Tibial artery (tissue), 4 donors: ENCODE measurements around the gene AUNIP.

ENCODE experiments used
- DNase-seq, 2 donors: peaks; one replicate each; pipeline ENCODE4 v3.0.0-alpha.2; 2019
- H3K27ac ChIP-seq, 2 donors: fragments of 200-600 bp; sonication (generic) in 1 of 2; 1 replicate in 1 of 2; 2 replicates in 1 of 2; pipeline ENCODE4 v1.5.1; 2018 to 2019; ENCODE audit warnings: mild to moderate bottlenecking in 1 of 2
- H3K27me3 ChIP-seq, 2 donors: fragments of 200-600 bp; sonication (generic) in 1 of 2; one replicate each; pipeline versions ENCODE4 v1.5.1 to v1.6.0; 2016 to 2019
- H3K36me3 ChIP-seq, 3 donors: fragments of 200-600 bp; sonication (generic) in 2 of 3; one replicate each; pipeline ENCODE4 v1.5.1; 2016 to 2019; ENCODE audit warnings: mild to moderate bottlenecking in 2 of 3
- H3K4me1 ChIP-seq, 4 donors: fragments of 200-600 bp; sonication (generic) in 2 of 4; 1 replicate in 3 of 4; 2 replicates in 1 of 4; pipeline ENCODE4 v1.5.1; 2016 to 2019
- H3K4me3 ChIP-seq, 2 donors: fragments of 200-600 bp; sonication (generic) in 1 of 2; 1 replicate in 1 of 2; 2 replicates in 1 of 2; pipeline ENCODE4 v1.5.1; 2018 to 2019; ENCODE audit warnings: mild to moderate bottlenecking in 2 of 2
- H3K9me3 ChIP-seq, 3 donors: fragments of 200-600 bp; sonication (generic) in 1 of 3; one replicate each; pipeline ENCODE4 v1.5.1; 2016 to 2019
- CTCF ChIP-seq, 2 experiments: fragments of 200-600 bp in 1 of 2; fragments of 450-650 bp in 1 of 2; IDR thresholded peaks; one replicate each; pipeline ENCODE4 v1.5.1; 2017 to 2019; ENCODE audit warnings: antibody characterized with exemption in 2 of 2, mild to moderate bottlenecking in 1 of 2, moderate library complexity in 1 of 2
- intact Hi-C: fragments of 100-400 bp; cut with DNase I; formaldehyde crosslinking; loops from one replicate; pipeline ENCODE4 v1.15.0; 2023; ENCODE audit warnings: low total_unique reads

AUNIP gene

DNA sequence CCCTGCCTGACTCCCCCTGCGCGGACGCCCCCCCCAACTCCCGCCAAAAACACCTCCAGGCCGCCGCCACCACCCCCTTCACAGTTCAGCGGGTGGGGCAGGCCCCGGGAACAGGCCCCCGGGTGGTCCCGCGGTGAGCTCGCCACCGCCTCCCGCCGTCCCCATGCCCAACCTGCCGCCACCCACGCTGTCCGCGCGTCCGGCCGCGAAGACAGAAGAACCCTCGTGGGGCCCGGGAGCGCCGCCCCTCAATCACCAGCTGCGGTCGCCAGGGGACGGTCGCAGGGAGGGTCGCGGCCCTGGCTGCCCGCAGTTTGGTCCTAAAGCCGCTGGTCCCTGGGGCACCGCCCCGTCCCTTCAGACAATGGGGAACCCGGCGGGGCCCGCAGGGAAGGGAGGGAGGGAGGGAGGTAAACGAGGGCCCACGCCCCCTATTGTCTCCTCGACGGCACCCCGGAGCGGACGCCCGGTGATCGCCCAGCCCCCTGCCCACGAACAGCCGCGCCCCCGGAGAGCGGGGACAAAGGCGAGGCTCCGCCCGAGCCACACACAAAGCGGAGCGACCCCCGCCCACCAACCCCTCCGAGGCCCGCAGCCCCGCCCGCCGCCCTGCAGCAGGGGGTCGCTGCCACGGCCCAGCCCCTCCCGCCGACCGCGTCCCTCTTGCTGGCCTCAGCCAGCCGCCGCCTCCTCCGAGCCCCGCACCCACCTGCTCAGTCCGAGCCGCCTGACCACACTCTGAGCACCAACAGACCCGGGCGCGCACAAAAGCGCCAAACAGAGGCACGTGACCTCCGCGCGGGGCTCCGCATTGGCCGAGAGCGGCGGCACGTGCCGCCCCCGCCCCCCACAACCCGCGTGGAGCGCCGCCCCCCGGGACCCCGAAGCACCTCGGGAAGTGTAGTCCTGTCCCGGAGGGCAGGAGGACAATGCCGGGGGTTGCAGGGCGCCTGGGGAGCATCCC is 46.7 kb upstream of the AUNIP start, which contains the start of gene STMN1:
TSS of gene STMN1 (minus strand) at position 740 of the 964 bp plus-strand sequence. CDS start 1,743 bp downstream, outside the sequence.
- Histone ChIP-seq H3K36me3 (peaks cover 0 to 10% (median 0%) of the 10 kb centered on the region in 3 donors), H3K4me3 (peak within 1 kb of the TSS; percentile 70 to 73), H3K27ac (peak within 1 kb of the TSS; percentile 82 to 83), H3K27me3 (no peaks in the 10 kb centered on the region), H3K9me3 (no peaks in the 10 kb centered on the region), H3K4me1 (peaks cover 0 to 27% (median 22%) of the 10 kb centered on the region in 4 donors)
- intact Hi-C loops = no loop called here
- TF ChIP-seq CTCF (IDR thresholded peaks at IDR 0.05) = no peak
- DNase-seq = peak; percentile 91 to 95

DNA sequence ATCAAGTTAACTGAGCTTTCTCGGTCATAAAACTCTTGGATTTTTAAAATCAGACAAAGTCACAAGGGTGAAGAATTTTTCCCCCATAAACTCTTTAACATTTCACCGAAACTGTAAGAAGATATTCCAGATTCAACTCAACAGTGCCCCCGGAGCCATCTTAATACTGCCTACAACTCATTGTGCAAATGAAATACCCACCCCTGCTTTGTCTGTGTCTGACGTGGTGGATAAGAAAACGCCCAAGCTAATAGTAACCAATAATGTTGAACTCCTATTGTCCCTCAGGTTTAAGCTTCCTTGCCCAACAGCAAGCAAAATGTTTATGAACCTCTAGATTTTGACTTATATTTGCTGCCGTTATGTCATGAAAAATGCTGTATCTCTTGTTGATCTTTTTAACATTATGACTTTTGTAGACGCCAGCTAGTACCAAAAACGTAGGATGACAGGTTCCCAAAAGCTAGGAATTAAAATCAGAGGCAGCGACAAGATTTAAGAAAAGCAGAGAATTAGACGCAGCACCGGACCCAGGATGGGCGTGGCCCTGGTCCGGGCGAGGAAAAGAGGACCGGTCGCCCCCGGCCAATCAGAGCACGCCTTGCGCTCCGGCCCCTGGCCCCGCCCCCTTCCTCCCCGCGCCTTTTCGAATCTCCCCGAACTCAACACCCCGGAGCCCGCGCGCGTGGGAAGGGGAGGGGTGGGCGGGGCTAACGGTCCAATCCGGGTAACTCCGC is 45.9 kb upstream of the AUNIP start:
- peak overlapping the region; percentile 82 to 83 for H3K27ac ChIP-seq
- H3K27me3 ChIP-seq = no peaks in the 10 kb centered on the region
- H3K36me3 ChIP-seq = peaks cover 0 to 19% (median 4%) of the 10 kb centered on the region in 3 donors
- no peaks in the 10 kb centered on the region for H3K9me3 ChIP-seq
- H3K4me3 ChIP-seq = peak overlapping the region; percentile 70 to 73
- DNase-seq = peak; percentile 94 to 96
- peak in 1 of 2 experiments; percentile 6 for TF ChIP-seq CTCF (IDR thresholded peaks at IDR 0.05)
- intact Hi-C loops = no loop called here
- peaks cover 0 to 27% (median 22%) of the 10 kb centered on the region in 4 donors for H3K4me1 ChIP-seq

DNA sequence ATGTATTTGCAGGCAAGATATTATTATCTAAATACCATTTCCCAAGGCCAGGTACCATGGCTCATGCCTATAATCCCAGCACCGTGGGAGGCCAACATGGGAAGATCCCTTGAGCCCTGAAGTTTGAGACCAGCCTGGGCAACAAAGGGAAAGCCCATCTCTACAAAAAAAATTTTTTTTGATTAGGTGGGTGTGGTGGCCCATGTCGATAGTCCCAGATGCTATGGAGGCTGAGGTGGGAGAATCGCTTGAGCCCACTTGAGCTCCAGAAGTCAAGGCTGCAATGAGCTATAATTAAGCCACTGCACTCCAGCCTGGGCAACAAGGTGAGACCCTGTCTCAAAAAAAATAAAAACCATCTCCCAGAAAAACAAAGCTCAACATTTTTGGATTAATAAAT is 44.7 kb upstream of the AUNIP start:
- DNase-seq = no peak

DNA sequence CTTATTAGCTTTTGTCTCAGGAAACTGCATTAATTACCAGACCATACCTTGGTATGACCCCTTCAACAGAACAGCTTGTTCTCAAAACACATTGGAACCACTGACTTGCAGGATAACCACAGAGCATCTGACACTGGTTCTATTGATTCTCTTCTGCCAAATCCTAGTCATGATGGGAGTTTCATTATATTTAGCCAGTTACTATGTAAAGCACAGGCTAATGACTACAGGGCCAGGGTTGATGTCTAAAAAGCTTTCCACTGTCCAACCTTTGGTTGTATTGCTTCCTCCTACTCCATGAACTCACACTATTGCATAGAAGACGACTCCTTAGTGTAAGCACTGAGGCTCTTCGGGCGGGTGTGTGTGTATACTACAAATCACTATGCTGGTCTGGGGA is 43.2 kb upstream of the AUNIP start:
- Histone ChIP-seq H3K9me3 (no peaks in the 10 kb centered on the region), H3K4me1 (peaks cover 0 to 27% (median 22%) of the 10 kb centered on the region in 4 donors), H3K36me3 (peaks cover 0 to 29% (median 4%) of the 10 kb centered on the region in 3 donors), H3K27ac (no peak overlapping the region), H3K27me3 (no peaks in the 10 kb centered on the region), H3K4me3 (no peak overlapping the region)
- TF ChIP-seq CTCF (IDR thresholded peaks at IDR 0.05) = no peak
- intact Hi-C loops = no loop called here
- no peak for DNase-seq

More for the DNA sequence above, 44.7 kb upstream of the AUNIP start:
- H3K36me3 ChIP-seq = peaks cover 0 to 24% (median 4%) of the 10 kb centered on the region in 3 donors
- TF ChIP-seq CTCF (IDR thresholded peaks at IDR 0.05) = no peak
- no peaks in the 10 kb centered on the region for H3K9me3 ChIP-seq
- intact Hi-C loops = no loop called here
- H3K4me3 ChIP-seq = no peak overlapping the region
- no peak overlapping the region for H3K27ac ChIP-seq
- H3K4me1 ChIP-seq = peaks cover 0 to 27% (median 22%) of the 10 kb centered on the region in 4 donors
- H3K27me3 ChIP-seq = no peaks in the 10 kb centered on the region

DNA sequence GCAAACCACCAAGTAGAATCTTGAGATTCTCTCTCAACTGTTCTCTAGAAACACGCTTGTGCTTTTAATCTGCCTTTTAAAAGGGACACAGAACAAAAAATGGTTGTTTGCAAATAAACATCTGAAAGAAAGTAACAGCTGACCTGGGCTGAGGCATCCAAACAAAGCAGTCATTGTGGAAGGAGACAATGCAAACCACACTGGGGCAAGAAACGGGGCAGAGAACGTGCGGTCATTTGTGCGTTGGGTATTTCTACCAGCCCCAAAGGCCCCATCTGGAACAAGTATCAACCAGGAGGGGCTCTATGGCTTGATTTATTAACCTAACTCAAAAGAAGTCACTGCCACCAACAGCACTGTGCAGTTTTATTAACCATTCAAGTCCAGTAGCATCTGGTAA is 41.0 kb upstream of the AUNIP start:
- no peak overlapping the region for H3K27ac ChIP-seq

More for the DNA sequence above, 41.0 kb upstream of the AUNIP start:
- no peak for DNase-seq
- intact Hi-C loops = no loop called here
- peaks cover 0 to 29% (median 4%) of the 10 kb centered on the region in 3 donors for H3K36me3 ChIP-seq
- H3K4me3 ChIP-seq = no peak overlapping the region
- no peaks in the 10 kb centered on the region for H3K9me3 ChIP-seq
- no peak for TF ChIP-seq CTCF (IDR thresholded peaks at IDR 0.05)
- H3K4me1 ChIP-seq = peaks cover 0 to 19% (median 16%) of the 10 kb centered on the region in 4 donors
- H3K27me3 ChIP-seq = no peaks in the 10 kb centered on the region
